RPMI8226 (cell line): ENCODE results near the gene P2RX7.
A peak's percentile ranks its signal among the peaks of the same experiment; 100 is the strongest.
"Not testable (repeated sequence)": the region's sequence is repeated elsewhere in the genome, so short reads cannot be mapped to it uniquely, and the experiment has no call there.

Experiments
- DNase-seq: peaks from one replicate; pipeline ENCODE4 v3.0.0-alpha.2; 2015

The P2RX7 gene

DNA sequence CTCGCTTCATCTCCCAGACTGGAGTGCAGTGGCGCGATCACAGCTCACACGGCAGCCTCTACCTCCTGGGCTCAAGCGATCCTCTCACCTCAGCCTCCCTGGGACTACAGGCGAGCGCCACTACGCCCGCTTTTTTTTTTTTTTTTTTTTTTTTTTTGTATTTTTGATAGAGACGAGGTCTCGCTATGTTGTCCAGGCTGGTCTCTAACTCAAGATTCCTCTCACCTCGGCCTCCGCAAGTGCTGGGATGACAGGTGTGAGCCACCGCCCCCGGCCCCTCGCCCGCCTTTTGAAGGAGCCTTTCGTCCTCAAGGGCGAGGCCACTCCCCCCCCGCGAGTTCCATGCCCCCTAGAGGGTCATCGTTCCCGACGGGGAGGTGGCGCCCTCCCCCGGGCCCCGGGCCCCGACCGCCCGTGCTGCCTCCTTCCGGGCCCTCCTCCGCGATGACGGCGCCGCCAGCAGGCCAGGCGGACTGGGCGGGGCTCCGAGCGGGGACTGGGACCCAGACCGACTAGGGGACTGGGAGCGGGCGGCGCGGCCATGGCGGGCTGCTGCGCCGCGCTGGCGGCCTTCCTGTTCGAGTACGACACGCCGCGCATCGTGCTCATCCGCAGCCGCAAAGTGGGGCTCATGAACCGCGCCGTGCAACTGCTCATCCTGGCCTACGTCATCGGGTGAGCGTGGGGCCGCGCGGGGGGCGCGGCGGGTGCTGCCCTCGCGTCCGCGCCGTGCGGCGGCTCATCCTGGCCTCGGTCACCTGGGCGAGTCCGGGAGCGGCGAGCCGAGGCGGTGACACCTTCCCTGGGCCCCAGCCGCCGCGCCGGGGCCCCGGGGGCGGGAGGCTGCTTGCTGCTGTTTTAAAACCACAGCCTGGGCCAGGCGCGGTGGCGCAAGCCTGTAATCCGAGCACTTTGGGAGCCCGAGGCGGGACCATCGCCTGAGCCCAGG, 77.2 kb downstream of the P2RX7 start, which contains the start of gene P2RX4:
TSS of gene P2RX4 (plus strand) at position 506 of the 949 bp plus-strand sequence. CDS start at position 542, 36 bp downstream.
- peak; percentile 90 for DNase-seq

GRCh38 chr12:121212875-121213274, 80.2 kb downstream of the P2RX7 start:
- no peak for DNase-seq

GRCh38 chr12:121214166-121214777, 81.6 kb downstream of the P2RX7 start:
- DNase-seq = no peak

DNA sequence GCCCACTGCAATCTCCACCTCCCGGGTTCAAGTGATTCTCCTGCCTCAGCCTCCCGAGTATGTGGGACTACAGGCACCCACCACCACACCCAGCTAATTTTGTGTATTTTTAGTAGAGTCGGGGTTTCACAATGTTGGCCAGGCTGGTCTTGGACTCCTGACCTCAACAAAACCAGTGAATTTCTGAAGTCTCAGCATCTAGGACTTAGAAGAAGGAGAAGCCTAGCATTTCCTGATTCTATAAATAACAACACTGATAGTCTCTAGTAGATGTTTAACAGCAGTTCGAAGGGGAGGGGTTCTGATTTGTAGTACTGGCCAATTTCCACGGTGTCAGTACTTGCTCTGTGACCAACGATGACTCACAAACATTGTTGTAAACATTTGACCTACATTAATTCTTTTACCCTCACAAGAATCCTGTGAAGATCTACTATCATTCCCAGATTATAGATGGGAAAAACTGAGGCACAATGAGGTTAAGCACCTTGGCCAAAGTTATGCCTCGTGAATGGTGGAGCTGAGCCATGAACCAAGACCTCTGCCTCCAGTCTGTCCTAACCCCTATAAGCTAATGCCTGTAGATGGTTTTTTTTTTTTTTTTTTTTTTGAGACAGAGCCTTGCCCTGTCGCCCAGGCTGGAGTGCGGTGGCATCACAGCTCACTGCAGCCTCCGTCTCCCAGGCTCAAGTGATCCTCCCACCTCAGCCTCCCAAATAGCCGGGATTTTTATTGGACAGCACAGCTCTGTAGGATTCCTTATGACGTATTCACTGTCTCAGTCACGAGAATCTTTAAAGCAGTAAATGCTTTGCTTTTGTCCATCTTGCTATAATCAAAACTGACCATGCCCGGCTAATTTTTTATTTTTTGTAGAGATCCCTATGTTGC, 82.4 kb downstream of the P2RX7 start:
- peak; percentile 86 for DNase-seq

- no peak for DNase-seq
Observed at GRCh38 chr12:121216102-121216501, 83.4 kb downstream of the P2RX7 start.

DNA sequence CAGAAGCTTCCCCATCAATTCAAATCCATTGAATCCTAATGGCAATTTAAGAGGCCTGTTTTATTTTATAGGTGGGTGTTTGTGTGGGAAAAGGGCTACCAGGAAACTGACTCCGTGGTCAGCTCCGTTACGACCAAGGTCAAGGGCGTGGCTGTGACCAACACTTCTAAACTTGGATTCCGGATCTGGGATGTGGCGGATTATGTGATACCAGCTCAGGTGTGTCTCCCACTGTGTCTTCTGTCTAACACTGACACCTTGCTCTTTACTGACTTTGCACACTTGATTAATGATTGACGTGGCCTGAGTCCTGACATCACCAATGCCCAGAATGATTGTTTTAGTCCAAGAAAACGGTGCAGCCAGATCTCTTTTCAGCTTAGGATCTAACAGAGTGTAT, 84.4 kb downstream of the P2RX7 start:
- no peak for DNase-seq

- DNase-seq = no peak
Observed at GRCh38 chr12:121217761-121218160, 85.1 kb downstream of the P2RX7 start.

GRCh38 chr12:121218588-121219352, 86.1 kb downstream of the P2RX7 start:
- DNase-seq = no peak

DNA sequence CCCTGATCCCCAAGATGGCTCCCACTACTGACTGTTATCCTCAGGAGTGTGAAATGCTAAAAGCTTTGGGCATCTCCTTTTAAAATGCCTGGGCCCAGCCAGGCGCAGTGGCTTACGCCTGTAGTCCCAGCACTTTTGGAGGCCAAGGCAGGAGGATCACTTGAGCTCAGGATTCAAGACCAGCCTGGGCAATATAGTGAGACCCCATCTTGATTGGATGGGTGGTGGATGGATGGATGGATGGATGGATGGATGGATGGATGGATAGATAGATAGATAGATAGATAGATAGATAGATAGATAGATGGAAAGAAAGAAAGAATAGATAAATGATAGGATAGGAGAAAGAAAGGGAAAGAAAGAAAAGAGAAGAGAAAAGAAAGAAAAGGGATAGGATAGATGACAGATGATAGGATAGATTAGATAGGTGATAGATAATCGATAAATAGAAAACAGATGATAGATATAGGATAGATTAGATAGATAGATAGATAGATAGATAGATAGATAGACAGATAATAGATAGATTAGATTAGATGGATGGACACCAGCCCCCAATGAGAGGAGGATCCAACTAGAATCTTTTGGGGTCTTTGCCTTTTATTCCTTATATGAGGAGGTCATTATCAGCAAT, 86.8 kb downstream of the P2RX7 start:
- no peak for DNase-seq

GRCh38 chr12:121222847-121223246, 90.2 kb downstream of the P2RX7 start:
- DNase-seq = no peak

- DNase-seq = peak; percentile 31
Observed at GRCh38 chr12:121223292-121224285, 90.9 kb downstream of the P2RX7 start.

DNA sequence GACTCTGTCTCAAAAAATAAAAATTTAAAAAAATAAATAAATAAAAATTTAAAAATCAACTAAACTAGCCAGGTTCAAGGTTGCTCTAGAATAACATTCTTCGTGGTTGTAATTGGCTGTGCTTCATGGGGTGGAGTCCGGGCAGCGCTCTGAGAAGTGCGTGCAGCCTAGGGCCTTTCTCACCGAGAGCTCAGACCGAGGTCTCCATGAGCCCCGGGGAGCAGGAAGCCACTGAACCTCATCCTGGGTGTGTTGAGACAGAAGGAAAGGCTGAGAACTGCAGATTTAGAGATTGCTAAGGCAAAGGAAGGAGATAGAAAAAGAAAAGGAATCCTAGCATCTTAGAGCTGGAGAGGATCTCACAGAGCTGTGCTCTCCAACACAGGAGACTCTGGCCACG, 91.9 kb downstream of the P2RX7 start:
- DNase-seq = no peak

DNA sequence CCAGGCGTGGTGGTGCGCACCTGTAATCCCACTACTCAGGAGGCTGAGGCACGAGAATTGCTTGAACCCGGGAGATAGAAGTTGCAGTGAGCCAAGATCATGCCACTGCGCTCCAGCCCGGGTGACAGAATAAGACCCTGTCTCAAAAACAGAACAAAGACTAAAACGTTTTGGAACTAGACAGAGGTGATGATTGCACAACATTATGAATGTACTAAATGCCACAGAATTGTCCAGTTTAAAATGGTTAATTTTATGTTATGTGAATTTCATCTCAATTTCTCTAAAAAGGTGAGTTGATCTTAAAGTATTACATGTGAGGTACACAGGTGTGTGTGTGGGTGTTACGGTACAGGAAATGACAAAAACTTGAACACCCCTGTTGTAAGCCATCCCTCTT, 93.7 kb downstream of the P2RX7 start:
- DNase-seq = no peak

- DNase-seq = not testable (repeated sequence)
Observed at GRCh38 chr12:121226871-121227270, 94.2 kb downstream of the P2RX7 start.

DNA sequence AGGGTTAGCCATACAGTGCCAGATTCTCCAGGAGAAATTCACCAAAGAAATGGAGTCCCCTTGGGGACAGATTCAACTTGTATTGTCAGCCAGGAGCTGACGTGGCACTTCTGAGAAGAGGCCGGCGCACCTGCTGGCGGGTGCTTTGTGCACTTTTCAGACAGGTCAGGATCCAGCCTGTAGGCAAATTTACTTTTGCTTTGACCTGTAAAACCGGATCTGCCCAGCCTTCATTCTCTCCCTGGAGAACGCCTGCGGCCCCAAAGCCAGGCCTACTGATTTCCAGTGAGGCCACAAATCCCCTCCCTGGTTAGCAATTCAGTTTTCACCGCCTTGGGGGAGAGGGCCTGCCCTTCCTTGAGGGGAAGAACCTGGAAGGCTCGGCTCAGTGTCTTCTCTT, 94.6 kb downstream of the P2RX7 start:
- peak; percentile 95 for DNase-seq

- DNase-seq = no peak
Observed at GRCh38 chr12:121228919-121229665, 96.4 kb downstream of the P2RX7 start.

- DNase-seq = peak; percentile 70
Observed at GRCh38 chr12:121229826-121230537, 97.3 kb downstream of the P2RX7 start.

DNA sequence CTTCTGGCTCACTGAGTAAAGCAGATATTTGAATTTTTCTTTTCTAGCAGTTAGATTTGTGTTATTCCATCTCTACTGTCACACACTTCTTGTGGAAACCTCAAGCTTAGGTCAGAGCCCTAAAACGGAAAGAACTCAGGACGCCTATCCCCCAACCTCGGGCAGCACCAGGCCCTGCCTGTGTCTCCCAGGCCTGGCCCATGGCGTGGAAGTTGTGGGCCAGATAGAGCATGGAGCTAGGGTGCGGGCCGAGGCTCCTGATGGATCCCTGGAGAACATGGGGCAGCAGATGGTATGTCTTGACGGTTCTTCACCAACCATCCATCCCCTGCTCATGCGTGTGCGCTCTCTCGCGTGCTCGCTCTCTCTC, 97.8 kb downstream of the P2RX7 start:
- no peak for DNase-seq

- DNase-seq = no peak
Observed at GRCh38 chr12:121232163-121232562, 99.5 kb downstream of the P2RX7 start.
